GM18867 (cell line): Measurements from ENCODE around the gene REXO4.
"Not testable (repeated sequence)": the region's sequence is repeated elsewhere in the genome, so short reads cannot be mapped to it uniquely, and the experiment has no call there.

Experiments
- ATAC-seq: cut with Tn5 transposase; IDR thresholded peaks from one replicate; pipeline ENCODE4 v1.9.1; 2021; ENCODE audit warnings: mild to moderate bottlenecking, moderate library complexity; ENCODE audit not compliant: unreplicated experiment

Gene REXO4

DNA sequence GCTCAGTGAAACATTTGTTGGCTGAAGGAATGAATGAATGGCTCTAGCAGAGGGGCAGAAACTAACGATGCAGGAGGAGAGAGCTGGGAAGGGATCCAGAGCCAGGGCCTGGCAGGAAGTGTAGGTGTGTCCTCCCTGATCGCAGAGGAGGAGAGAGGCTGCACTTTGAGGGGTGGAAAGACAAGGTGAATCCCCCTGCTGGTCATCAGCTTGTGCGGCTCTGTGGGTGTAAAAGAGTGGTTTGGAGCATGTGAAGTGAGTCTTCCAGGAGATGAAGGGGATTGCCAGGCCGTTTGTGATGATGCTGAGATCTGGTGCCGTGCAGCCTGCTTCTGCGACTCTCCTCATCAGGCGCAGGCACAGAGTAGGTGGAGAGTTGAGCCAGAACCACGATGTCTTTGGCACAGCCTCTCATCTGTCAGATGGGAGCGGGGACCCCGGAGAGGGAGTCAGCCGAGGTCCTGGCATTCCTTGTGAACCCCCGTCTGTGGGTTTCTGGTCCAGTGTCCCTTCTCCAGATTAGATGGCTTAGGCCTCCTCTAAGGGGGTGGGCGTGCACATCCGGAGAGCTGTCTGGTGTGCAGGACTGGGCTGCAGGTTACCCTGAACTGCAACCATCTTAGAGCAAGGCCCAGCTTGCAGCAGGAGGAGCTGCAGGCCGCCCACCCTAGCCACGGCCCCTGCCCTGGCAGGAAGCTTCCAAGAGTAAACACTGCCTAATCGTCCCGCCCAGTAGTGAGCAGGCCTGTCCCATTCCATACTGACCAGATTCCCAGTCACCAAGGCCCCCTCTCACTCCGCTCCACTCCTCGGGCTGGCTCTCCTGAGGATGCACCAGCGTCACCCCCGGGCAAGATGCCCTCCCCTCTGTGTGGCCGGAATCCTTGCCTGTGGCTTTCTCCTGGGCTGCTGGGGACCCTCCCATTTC is 4.1 kb upstream of the REXO4 start, which contains the start of gene ADAMTS13:
Gene ADAMTS13 (plus strand): TSS at position 753 of the 928 bp plus-strand sequence. CDS start 77 bp downstream, at position 830.
- no peak for ATAC-seq

DNA sequence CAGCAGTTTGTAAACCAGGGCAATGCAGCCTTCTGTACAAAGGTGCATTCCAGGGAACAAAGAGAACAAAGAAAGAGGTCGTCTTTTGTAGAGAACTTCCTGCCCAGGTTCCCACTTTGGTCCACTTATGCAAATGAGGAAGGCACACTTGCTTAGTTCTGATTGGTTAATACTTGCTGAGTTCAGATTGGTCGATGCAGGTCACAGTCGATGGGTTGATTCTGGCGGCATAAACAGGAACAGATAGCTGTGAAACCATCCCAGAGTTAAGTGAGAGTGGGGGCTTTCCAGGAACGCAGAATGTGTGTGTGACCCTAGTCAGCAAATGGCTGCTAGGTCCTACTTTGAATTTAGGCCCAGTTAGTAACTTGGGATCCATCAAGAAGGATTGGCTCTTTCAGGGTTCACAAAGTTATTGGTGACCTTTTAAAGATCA is 2.6 kb upstream of the REXO4 start:
- ATAC-seq: no peak

DNA sequence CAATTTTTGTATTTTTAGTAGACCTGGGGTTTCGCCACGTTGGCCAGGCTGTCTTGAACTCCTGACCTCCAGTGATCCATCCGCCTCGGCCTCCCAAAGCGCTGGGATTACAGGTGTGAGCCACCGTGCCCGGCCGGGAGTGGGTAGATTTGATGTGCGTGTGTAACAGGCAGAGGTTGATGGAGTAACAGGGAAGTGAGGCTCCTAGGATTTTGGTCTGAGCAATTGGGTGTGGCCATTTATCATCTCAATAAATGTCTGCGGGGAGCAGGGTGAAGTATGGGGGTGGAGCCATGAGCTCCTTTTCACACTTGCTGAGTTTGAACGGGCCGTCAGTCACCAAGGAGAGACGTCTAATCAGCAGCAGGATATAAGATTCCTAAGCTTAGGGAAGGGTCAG is 1.2 kb upstream of the REXO4 start:
- no peak for ATAC-seq

DNA sequence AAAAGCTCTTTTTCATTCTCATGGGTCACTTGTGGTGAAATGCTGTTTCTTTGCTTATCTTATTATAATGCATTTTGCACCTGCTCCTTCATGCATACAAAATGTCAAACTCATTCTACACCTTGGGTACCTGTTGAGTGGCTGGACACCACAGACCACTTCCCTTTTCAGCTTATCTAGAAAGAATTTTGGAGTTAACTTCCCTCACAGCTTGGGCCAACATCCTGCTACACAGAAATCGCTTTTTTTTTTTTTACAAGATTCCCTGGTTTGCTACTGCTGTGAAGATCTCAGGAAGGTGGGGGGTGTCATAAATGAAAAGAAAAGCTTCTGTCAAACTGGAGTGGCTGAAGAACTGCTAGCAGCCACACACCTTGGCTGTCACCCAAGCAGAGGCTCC is 2.6 kb downstream of the REXO4 start:
- no peak for ATAC-seq

DNA sequence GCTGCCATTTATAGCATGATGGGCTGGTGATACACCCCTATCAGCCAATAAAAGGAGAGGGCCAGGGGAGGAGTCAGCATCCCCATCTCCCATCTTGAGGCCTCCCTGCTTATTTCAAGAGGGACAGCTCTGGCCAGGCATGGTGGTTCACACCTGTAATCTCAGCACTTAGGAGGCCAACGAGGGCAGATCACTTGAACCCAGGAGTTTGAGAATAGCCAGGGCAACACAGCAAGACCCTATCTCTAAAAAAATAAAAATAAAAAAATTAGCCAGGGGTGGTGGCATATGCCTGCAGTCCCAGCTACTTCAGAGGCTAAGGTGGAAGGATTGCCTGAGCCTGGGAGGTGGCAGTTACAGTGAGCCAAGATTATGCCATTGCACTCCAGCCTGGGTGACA is 9.8 kb downstream of the REXO4 start:
- no peak for ATAC-seq

DNA sequence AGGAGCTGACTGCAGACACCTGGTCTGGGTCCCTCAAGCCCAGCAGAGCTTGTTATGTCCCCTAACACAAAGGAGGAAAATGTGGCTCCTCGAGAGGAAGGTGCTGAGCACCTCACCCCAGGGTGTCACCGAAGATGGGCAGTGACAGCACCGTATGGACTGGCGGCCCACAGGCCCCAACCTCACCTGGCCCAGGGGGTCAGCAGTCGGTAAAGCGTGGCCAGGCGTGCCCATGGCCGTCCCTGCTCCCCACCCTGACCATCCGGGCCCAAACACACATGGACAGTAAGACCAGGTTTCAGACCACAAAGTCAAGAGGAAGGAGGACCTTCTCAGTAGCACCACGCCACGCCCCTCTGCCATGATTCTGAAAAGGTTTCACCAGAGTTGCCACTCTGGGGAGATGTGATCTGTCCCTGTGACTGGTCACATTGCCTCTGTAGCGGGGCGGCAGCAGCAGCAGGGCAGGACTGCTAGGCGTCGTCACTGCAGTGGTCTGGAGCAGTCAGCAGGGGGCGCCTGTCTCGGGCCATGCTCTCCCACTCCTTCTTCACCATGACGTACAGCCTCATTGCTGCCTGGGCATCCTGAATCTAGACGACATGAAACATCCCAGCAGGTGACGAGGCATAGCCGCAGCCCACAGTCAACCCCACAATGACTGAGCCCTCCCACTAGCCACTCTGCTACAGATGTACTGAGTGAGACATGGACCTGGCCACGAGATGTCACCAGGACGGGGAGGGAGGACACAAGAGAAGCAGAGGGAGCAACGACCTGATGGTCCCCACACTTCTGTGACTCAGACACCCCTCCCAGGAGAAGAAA is 11.1 kb downstream of the REXO4 start:
- peak; percentile 58 for ATAC-seq

DNA sequence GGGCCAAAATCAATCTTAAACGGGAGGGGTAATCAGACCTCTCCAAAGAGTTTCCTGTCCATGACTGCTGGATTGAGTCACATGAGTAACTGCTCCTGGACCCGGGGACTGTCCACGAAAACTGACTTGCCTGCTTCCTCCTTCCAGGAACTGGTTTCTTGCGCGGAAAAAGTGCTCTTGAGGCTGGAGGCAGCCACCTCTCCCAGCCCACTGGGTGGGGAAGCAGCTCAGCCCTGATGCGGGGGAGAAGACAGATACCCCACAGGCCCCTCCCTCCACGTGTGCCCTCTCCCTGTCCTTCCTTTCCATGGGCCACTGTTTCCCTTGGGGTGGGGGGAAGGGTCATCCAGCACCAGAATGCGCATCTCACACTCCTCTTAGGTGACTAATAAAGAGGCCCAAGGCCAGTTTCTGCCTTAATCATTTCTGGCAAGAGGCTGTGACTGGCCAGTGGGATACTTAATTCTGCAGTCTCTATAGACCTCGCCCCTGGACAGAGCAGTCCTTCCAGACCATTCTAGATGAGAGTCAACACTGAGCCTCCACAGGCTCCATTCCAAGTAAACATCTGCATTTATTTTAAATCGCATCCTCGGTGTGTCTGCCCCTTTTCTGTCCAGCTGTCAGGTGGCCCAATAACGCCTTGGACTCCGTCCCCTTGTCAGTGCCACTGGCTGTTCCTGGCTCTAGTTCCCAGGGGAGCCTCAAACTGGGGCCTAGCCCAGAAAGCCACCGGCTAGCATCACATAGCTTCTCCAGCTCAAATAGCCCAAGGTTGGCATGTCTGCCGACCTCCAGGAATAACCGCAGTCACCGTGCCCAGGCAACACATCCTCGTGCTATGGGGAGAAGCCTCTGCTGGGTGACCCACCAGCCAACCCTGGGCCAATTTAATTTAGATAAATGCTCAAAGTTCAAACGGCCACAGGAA is 12.0 kb downstream of the REXO4 start:
- ATAC-seq: no peak

DNA sequence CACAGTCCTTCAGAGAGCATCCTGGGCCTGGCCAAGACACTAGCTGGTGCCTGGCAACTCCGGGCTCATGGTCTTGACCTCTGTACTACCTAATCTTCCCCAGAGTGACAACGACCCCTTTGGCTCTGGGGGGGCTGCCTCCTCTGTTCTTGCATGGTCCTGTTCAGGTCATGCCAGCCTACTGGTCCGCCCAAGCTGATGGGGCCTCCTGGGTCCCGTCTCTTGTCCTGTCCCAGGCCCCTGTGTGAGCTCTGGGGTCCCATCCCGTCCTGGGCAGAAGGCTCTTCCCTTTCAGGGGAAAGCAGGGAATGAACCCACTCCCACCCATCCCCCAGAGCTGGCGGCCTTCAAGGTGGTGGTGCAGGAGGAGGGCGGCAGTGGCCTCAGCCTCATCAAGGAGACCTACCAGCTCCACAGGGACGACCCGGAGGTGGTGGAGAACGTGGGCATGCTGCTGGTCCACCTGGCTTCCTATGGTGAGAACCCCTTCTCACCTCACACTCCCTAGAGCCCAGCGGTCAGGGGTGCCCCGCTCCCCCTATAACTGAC is 13.3 kb downstream of the REXO4 start:
- ATAC-seq: no peak

DNA sequence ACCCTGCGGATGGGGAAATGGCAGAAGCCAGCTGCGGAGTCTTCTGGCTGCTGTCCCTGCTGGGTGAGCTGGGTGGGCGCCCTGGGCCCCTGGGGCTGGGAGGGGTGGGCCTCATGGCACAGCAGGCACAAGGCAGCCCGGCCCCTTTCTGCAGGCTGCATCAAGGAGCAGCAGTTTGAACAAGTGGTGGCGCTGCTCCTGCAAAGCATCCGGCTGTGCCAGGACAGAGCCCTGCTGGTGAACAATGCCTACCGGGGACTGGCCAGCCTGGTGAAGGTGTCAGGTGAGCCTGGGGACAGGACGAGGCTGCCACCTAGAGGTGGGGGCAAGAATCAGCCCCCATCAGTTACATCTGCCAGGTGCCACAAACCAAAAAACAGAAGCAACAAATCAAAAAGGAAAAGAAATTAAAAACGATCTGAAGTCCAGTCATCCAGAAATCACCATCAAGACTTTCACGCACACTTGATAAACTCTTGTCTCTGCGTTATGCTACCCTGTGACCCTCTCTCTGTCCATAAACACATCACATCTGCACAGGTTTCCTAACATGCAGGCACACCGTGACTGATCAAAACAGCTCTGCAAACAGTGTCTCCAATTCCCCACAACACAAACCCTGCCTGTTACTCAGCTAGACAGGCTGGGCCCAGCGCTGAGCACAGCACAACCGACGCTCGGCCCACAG is 13.9 kb downstream of the REXO4 start:
- ATAC-seq: no peak

DNA sequence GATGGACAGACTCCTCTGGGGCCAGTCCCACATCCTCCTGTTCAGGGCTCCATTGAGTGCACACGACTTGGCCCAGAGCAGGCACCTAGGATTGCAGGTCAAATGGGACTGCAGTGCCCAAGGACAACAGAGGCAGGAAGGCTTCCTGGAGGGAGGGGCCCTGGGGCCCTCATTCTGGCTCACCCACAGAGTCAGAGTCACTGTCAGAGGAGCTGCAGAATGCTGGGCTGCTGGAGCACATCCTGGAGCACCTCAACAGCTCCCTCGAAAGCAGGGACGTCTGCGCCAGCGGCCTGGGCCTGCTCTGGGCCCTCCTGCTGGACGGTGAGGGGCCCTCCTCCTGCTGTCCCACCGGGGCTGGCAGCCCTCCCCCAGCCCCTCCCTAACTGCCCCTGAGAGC is 15.1 kb downstream of the REXO4 start:
- ATAC-seq: no peak

DNA sequence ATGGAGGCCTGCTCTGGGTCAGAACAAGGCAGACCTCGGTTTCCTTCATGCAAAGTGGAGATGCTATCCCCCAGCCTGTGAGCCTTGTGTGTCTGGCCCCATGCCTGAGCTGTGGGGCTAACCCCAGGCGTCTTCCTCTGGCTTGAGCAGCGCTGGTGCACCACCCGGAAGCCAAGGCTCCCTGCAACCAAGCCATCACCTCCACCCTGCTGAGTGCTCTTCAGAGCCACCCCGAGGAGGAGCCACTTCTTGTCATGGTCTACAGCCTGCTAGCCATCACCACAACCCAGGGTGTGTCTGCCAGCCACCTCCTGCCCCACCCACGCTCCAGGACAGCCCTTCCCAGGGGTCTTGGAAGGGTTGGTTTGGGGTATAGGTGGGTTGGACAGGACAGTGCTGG is 16.2 kb downstream of the REXO4 start:
- no peak for ATAC-seq

DNA sequence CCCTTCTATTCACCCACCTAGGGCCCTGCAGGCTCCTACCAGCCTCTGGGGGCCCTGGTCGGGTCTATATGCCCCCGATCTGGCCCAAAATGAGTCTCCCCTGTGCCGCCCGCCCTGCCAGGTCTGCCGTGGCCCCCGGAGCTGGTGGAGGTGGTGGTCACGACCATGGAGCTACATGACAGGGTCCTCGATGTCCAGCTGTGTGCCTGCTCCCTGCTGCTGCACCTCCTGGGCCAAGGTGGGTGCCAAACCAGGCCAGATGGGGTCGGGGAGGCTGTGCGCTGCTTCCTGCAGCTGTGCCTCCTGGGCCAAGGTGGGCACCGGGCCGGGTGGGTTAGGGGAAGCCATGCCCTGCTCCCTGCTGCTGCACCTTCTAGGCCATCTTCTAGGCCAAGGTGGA is 17.5 kb downstream of the REXO4 start:
- no peak for ATAC-seq

DNA sequence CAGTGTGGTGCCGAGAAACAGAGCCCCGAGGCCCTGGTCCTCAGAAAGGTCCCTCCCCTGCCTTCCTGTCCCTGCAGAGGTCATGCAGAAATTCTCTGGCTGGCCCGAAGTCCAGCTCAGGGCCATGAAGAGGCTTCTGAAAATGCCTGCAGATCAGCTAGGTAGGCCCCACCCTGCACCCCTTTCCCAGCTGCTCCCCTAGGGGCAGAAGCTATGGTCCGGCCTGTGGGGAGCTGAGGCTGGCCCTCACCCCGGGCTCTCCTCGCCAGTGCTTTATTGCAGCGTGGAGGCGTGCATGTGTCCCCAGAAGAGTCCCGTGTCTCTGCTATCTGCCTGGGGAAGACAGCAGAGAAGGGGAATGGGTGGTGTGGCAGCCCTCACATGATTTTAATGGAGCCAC is 19.9 kb downstream of the REXO4 start:
- ATAC-seq: no peak

DNA sequence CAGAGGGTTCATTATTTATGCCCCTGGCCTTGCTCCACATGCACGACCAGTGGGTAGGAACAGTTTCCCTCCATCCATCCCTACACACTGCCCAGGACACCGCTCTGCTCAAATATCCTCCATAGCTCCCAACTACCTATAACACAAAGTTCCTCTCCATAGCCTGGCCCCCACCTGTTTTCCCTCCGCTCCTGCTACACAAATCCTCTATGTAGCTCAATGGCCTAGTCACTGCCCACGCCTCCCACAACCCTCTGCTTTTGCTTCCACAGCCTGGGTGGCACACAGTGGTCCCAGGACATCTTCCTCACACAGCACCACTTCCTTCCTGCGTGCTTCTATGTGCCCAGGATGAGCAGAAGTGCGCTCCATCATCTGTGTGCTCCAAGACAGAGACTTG is 20.4 kb downstream of the REXO4 start:
- no peak for ATAC-seq

DNA sequence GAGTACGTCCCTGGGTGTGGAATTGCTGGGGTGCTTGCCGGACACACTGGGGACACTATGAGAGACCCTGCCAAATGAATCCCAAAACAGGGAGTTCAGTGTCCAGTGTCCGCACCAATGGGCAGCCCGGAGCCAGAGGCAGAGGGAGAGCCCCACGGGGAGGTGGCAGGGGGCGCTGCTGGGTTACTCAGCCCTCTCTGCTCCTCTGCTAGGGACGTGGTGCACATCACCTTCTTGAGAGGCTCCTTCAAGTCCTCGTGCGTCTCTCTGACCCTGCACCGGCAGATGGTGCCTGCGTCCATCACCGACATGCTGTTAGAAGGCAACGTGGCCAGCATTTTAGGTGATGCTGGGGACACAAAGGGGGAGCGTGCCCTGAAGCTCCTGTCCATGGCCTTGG is 20.9 kb downstream of the REXO4 start:
- ATAC-seq: no peak

DNA sequence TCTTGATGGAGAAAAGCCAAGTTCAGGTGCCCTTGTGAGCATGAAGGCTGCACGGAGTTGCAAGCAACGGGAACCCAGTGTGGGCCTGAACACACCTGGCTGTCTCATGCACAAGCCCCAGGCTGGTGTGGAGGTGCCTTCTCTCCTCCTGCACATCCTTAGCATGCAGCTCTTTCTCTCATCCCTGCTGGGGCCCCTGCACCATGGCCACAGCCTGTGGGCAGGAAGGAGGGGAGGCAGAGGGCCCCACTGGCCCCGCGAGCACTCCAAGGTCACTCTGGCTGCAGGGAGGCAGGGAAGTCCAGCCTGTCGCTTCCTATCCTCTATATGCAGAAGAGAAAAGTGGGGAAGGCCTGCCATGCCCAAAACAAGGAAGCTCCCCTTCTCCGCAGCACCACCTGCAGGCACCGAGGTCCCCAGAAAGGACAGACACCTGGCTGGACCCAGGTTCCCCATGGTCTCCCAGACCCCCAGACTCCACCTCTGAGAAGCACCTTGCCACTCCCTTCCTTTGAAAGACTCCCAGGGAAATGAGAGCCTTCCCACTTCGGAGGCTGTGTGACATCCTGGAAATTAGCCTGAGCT is 23.0 kb downstream of the REXO4 start:
- no peak for ATAC-seq

DNA sequence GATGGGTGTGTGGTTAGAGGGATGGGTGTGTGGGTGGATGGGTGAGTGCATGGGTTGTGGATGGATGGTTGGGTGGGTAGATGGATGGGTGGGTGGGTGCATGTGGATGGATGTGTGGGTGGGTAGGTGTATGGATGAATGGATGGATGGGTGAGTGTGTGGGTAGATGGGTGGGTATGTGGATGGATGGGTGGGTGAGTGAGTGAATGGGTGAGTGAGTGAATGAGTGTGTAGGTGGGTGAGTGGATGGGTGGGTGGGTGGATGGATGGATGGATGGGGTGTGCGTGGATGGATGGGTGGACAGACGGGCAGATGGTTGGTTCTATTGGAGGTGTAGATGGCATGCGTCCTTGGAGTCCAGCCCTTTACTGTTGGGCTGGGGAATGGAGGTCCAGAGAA is 24.4 kb downstream of the REXO4 start:
- no peak for ATAC-seq

DNA sequence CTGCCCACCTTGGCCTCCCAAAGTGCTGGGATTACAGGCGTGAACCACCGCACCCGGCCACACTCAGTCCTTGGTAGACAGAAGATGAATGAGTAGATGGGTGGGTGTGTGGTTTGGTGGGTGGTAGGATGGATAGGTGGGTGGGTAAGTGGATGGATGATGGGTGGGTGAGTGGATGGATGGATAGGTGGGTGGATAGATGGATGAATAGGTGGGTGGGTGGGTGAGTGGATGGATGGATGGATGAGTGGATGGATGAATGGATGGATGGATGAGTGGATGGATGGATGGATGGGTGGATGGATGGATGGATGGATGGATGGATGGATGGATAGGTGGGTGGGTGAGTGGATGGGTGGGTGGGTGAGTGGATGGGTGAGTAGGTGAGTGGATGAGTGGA is 25.5 kb downstream of the REXO4 start:
- not testable (repeated sequence) for ATAC-seq

DNA sequence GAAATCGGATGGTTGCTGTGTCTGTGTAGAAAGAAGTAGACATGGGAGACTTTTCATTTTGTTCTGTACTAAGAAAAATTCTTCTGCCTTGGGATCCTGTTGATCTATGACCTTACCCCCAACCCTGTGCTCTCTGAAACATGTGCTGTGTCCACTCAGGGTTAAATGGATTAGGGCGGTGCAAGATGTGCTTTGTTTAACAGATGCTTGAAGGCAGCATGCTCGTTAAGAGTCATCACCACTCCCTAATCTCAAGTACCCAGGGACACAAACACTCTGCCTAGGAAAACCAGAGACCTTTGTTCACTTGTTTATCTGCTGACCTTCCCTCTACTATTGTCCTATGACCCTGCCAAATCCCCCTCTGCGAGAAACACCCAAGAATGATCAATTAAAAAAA is 26.4 kb downstream of the REXO4 start:
- not testable (repeated sequence) for ATAC-seq

DNA sequence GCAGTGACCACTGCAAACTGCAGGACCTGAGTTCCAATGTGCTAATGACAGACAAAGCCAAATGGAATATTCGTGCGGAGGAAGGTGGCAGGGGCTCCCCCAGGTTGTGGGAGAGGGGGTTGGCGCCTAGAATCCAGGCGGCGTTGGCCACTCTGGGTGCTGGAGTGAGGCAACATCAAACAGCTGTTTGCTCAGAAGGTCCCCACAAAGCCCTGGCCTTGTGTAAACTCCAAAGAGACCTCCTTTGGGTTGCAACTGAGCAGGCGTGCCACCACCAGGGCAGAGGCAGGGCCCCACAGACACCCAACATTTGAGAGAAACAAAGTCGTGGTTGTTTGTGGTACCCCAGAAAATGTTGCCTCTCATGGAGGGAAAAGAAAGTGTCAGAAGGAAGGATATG is 27.1 kb downstream of the REXO4 start:
- ATAC-seq: no peak
